Osteoblast (primary cell): Measurements from ENCODE around the gene HPS4. TPM values are rescaled to one million over a fixed set of nuclear protein-coding genes. Genes with fewer than 3 reads are reported as not detected.
"Not testable (repeated sequence)": the region's sequence is repeated elsewhere in the genome, so short reads cannot be mapped to it uniquely, and the experiment has no call there.

ENCODE experiments used
- DNase-seq: peaks from one replicate; pipeline ENCODE4 v3.0.0; 2011; ENCODE audit warnings: low spot score, mixed read lengths; ENCODE audit not compliant: insufficient read length; ENCODE audit errors: missing footprints
- H2AFZ ChIP-seq: 2 replicates; pipeline ENCODE4 v1.6.0; 2011; ENCODE audit warnings: mild to moderate bottlenecking, low read length
- H3K27ac ChIP-seq: 2 replicates; pipeline ENCODE4 v1.5.1; 2011; ENCODE audit warnings: mild to moderate bottlenecking, low read depth, low read length, moderate library complexity
- H3K27me3 ChIP-seq: 2 replicates; pipeline ENCODE4 v1.6.0; 2012; ENCODE audit warnings: mild to moderate bottlenecking, control low read depth, inconsistent platforms, low read length, moderate library complexity; ENCODE audit not compliant: insufficient read depth
- H3K36me3 ChIP-seq: 2 replicates; pipeline ENCODE4 v1.5.1; 2011; ENCODE audit warnings: mild to moderate bottlenecking, low read length, control low read depth, moderate library complexity; ENCODE audit not compliant: insufficient read depth
- H3K4me1 ChIP-seq: 2 replicates; pipeline ENCODE4 v1.5.1; 2011; ENCODE audit warnings: mild to moderate bottlenecking, low read length, control low read depth, moderate library complexity; ENCODE audit not compliant: insufficient read depth
- H3K4me2 ChIP-seq: 2 replicates; pipeline ENCODE4 v1.6.0; 2011; ENCODE audit warnings: mild to moderate bottlenecking, low read length; ENCODE audit not compliant: insufficient read depth
- H3K4me3 ChIP-seq: fragments of 200-600 bp; sonication (generic); 3 replicates; pipeline ENCODE4 v1.5.1; 2012; ENCODE audit warnings: mild to moderate bottlenecking, low read length, inconsistent platforms; ENCODE audit not compliant: insufficient read depth
- H3K79me2 ChIP-seq: 2 replicates; pipeline ENCODE4 v1.6.0; 2012; ENCODE audit warnings: mild to moderate bottlenecking, low read length, control low read depth, inconsistent platforms; ENCODE audit not compliant: insufficient read depth
- H3K9me3 ChIP-seq: 2 replicates; pipeline ENCODE4 v1.5.1; 2011; ENCODE audit warnings: low read depth, low read length, control low read depth
- H4K20me1 ChIP-seq: 2 replicates; pipeline ENCODE4 v1.6.0; 2012; ENCODE audit warnings: mild to moderate bottlenecking, low read length, control low read depth; ENCODE audit not compliant: insufficient read depth
- CTCF ChIP-seq: IDR thresholded peaks from 2 replicates; pipeline ENCODE4 v1.5.1; 2011; ENCODE audit warnings: mild to moderate bottlenecking, low read depth, low read length, moderate library complexity; ENCODE audit errors: extremely low read depth
- total RNA-seq: library from RNA; depleted of rRNA; stranded (reverse); fragments of >200 nt; gene quantifications from 2 replicates; pipeline ENCODE4 v1.2.3, GENCODE V29; 2012

The HPS4 gene
- 47.4 and 47.7 TPM in 2 replicates for total RNA-seq

GRCh38 chr22:26483439-26484359 is at the start of gene HPS4, which contains the start of gene SRRD:
HPS4 (minus strand) TSS chr22:26483783; CDS start chr22:26481762, 2,021 bp downstream.
SRRD (plus strand) TSS chr22:26483877; CDS start chr22:26483891, 14 bp downstream.
- no peaks in the 10 kb centered on the region for H3K27me3 ChIP-seq
- peak; percentile 97 for DNase-seq
- peak within 1 kb of the TSS; percentile 93 for H3K4me3 ChIP-seq
- H4K20me1 ChIP-seq = no peaks in the 10 kb centered on the region
- peak within 1 kb of the TSS; percentile 92 for H3K27ac ChIP-seq
- no peaks in the 10 kb centered on the region for H3K9me3 ChIP-seq
- H3K4me1 ChIP-seq = peaks cover 37% of the 10 kb centered on the region
- peak within 1 kb of the TSS; percentile 78 for H2AFZ ChIP-seq
- peaks cover 9% of the 10 kb centered on the region for H3K36me3 ChIP-seq
- peak within 1 kb of the TSS; percentile 89 for H3K4me2 ChIP-seq
- peaks cover 65% of the 10 kb centered on the region for H3K79me2 ChIP-seq
- no peak for TF ChIP-seq CTCF

- Histone ChIP-seq H3K4me2 (no peak overlapping the region), H3K36me3 (peaks cover 70% of the 10 kb centered on the region), H3K27me3 (no peaks in the 10 kb centered on the region), H3K4me3 (no peak overlapping the region), H3K27ac (peak overlapping the region; percentile 23), H2AFZ (no peak overlapping the region), H3K9me3 (no peaks in the 10 kb centered on the region), H3K4me1 (peaks cover 15% of the 10 kb centered on the region), H4K20me1 (no peaks in the 10 kb centered on the region), H3K79me2 (peaks cover 5% of the 10 kb centered on the region)
- TF ChIP-seq CTCF = no peak
- no peak for DNase-seq
Observed at GRCh38 chr22:26529345-26529744, 45.8 kb upstream of the HPS4 start.

GRCh38 chr22:26528518-26528917 is 44.9 kb upstream of the HPS4 start:
- H3K79me2 ChIP-seq, H3K4me3 ChIP-seq, H2AFZ ChIP-seq, DNase-seq, H3K27ac ChIP-seq, H3K9me3 ChIP-seq, H4K20me1 ChIP-seq, H3K27me3 ChIP-seq, H3K4me2 ChIP-seq: not testable (repeated sequence)
- peaks cover 66% of the 10 kb centered on the region for H3K36me3 ChIP-seq
- H3K4me1 ChIP-seq = peaks cover 15% of the 10 kb centered on the region

GRCh38 chr22:26527574-26528465 is 44.2 kb upstream of the HPS4 start:
- no peak for TF ChIP-seq CTCF
- no peak overlapping the region for H2AFZ ChIP-seq
- H3K4me2 ChIP-seq = no peak overlapping the region
- H3K4me1 ChIP-seq = peaks cover 12% of the 10 kb centered on the region
- H4K20me1 ChIP-seq = no peaks in the 10 kb centered on the region
- H3K27me3 ChIP-seq = no peaks in the 10 kb centered on the region
- DNase-seq = no peak
- H3K79me2 ChIP-seq = no peaks in the 10 kb centered on the region
- H3K4me3 ChIP-seq = no peak overlapping the region
- no peak overlapping the region for H3K27ac ChIP-seq
- no peaks in the 10 kb centered on the region for H3K9me3 ChIP-seq
- peaks cover 71% of the 10 kb centered on the region for H3K36me3 ChIP-seq
